ENCODE results near the gene ATP9A. TPM values are rescaled to one million over a fixed set of nuclear protein-coding genes. Genes with fewer than 3 reads are reported as not detected.
"Not testable (repeated sequence)": the region's sequence is repeated elsewhere in the genome, so short reads cannot be mapped to it uniquely, and the experiment has no call there.

The ATP9A gene
- polyA plus RNA-seq, 3 donors: 0.04 TPM; not detected in 2

DNA sequence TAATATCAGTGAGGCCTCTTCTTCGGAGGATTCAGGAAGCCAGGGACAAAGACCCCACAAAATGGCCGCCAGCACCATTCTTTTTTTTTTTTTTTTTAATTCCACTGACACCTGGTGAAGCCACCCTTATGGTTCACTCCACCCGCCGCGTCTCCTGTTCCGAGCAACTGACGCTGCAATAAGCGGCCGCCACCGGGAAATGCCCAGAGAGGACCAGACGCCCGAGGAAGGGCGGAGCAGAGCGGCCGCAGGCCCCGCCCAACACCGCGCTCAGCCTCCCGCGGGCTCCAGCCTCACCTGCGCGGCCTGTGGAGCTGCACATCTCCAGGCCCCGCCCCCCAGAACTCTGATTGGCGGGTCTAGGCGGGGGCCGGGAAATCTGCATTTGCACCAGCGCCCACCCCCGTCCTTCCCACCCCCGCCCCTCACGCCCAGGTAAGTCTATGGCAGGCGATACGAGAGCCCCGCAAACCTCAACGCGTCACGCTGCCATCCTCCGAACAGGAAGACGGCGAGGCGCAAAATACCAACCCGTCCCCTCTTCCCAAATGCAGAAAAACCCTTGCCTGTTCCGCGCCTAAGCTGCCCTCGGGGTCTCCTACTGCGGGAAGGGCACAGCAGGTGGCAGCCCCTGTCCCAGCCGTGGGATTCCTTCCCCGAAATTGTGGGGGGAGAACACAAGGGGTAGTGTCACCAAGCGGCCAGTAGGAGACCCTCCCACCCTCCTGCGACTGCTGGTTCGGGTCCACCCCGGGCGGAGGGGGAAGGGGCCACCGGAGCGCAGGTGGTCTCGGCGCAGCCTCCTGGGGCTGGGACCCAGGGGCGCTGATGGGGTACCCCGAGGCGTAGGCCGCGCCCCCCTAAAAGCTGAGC is 960 bp downstream of the ATP9A start:
- intact Hi-C loops (cut with micrococcal nuclease): no loop called here
- Mint-ChIP-seq H3K4me3 (peak overlapping the region; percentile 73 to 86), H3K27me3 (ENCODE audit: low read depth in 3 of 3) (peaks cover 36 to 46% (median 44%) of the 10 kb centered on the region in 3 donors), H3K4me1 (peaks cover 25% of the 10 kb centered on the region), H3K9me3 (peaks cover 0 to 10% (median 4%) of the 10 kb centered on the region in 7 donors), H3K27ac (no peak overlapping the region), H3K36me3 (peaks cover 3 to 7% of the 10 kb centered on the region in 2 donors)
- peak in 1 of 3 donors; percentile 14 for DNase-seq
- Histone ChIP-seq H3K4me2 (replicated peaks; ENCODE audit: extremely low read depth, low read length, poor library complexity, severe bottlenecking) (peak overlapping the region; percentile 67), H3K9ac (ENCODE audit: insufficient read depth, low read length, poor library complexity, severe bottlenecking) (no peak overlapping the region), H3K4me3 (replicated peaks in 1 of 3; ENCODE audit: low read depth in 2 of 3, low read length in 3 of 3) (peak overlapping the region in 1 of 3 experiments; percentile 52), H3K36me3 (replicated peaks in 1 of 2; ENCODE audit: control insufficient read depth in 1 of 2, insufficient read depth in 2 of 2, low read length in 2 of 2) (no peaks in the 10 kb centered on the region), H3K9me3 (replicated peaks in 1 of 2; ENCODE audit: control insufficient read depth in 1 of 2, insufficient read depth in 1 of 2, low read length in 2 of 2) (peaks cover 0 to 4% of the 10 kb centered on the region in 2 donors), H3K27me3 (ENCODE audit: control insufficient read depth in 2 of 2, insufficient read depth in 2 of 2, low read length in 2 of 2) (peaks cover 17 to 44% of the 10 kb centered on the region in 2 donors), H3K27ac (ENCODE audit: low read depth in 1 of 2, low read length in 2 of 2) (no peak overlapping the region), H4K20me1 (ENCODE audit: insufficient read depth, low read length) (no peaks in the 10 kb centered on the region), H2AFZ (ENCODE audit: insufficient read depth, low read depth, low read length, poor library complexity, severe bottlenecking) (peak overlapping the region; percentile 42), H3K4me1 (ENCODE audit: control insufficient read depth in 1 of 2, insufficient read depth in 2 of 2, low read length in 2 of 2) (peaks cover 11% of the 10 kb centered on the region in 2 donors), H3K79me2 (ENCODE audit: insufficient read depth, low read length) (no peaks in the 10 kb centered on the region)
- under 1% methylated on average over 48 of the region's 61 CpGs for WGBS (ENCODE audit: insufficient coverage)
- TF ChIP-seq, protein P1, sequence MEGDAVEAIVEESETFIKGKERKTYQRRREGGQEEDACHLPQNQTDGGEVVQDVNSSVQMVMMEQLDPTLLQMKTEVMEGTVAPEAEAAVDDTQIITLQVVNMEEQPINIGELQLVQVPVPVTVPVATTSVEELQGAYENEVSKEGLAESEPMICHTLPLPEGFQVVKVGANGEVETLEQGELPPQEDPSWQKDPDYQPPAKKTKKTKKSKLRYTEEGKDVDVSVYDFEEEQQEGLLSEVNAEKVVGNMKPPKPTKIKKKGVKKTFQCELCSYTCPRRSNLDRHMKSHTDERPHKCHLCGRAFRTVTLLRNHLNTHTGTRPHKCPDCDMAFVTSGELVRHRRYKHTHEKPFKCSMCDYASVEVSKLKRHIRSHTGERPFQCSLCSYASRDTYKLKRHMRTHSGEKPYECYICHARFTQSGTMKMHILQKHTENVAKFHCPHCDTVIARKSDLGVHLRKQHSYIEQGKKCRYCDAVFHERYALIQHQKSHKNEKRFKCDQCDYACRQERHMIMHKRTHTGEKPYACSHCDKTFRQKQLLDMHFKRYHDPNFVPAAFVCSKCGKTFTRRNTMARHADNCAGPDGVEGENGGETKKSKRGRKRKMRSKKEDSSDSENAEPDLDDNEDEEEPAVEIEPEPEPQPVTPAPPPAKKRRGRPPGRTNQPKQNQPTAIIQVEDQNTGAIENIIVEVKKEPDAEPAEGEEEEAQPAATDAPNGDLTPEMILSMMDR (IDR thresholded peaks at IDR 0.05): no peak

- H3K4me3 ChIP-seq (replicated peaks in 1 of 3; ENCODE audit: low read depth in 2 of 3, low read length in 3 of 3); H2AFZ ChIP-seq (ENCODE audit: insufficient read depth, low read depth, low read length, poor library complexity, severe bottlenecking); H3K4me2 ChIP-seq (replicated peaks; ENCODE audit: extremely low read depth, low read length, poor library complexity, severe bottlenecking); H3K9me3 ChIP-seq (replicated peaks in 1 of 2; ENCODE audit: control insufficient read depth in 1 of 2, insufficient read depth in 1 of 2, low read length in 2 of 2); H3K36me3 ChIP-seq (replicated peaks in 1 of 2; ENCODE audit: control insufficient read depth in 1 of 2, insufficient read depth in 2 of 2, low read length in 2 of 2); H3K79me2 ChIP-seq (ENCODE audit: insufficient read depth, low read length); DNase-seq; H4K20me1 ChIP-seq (ENCODE audit: insufficient read depth, low read length); H3K27ac ChIP-seq (ENCODE audit: low read depth in 1 of 2, low read length in 2 of 2); H3K36me3 Mint-ChIP-seq; H3K9ac ChIP-seq (ENCODE audit: insufficient read depth, low read length, poor library complexity, severe bottlenecking); intact Hi-C loops (cut with micrococcal nuclease): not testable (repeated sequence)
- Mint-ChIP-seq H3K4me1 (peaks cover 25% of the 10 kb centered on the region), H3K4me3 (peak overlapping the region in 1 of 2 donors; percentile 13), H3K27ac (peak overlapping the region in 1 of 7 donors; percentile 8), H3K27me3 (ENCODE audit: low read depth in 3 of 3) (peaks cover 36 to 44% (median 43%) of the 10 kb centered on the region in 3 donors), H3K9me3 (peaks cover 0 to 17% (median 4%) of the 10 kb centered on the region in 7 donors)
- H3K27me3 ChIP-seq (ENCODE audit: control insufficient read depth in 2 of 2, insufficient read depth in 2 of 2, low read length in 2 of 2): peaks cover 17 to 43% of the 10 kb centered on the region in 2 donors
- peaks cover 11% of the 10 kb centered on the region in 2 donors for H3K4me1 ChIP-seq (ENCODE audit: control insufficient read depth in 1 of 2, insufficient read depth in 2 of 2, low read length in 2 of 2)
- WGBS (ENCODE audit: insufficient coverage): 90% methylated on average over 5 of the region's 10 CpGs
Measured at GRCh38 chr20:51765381-51765780, 2.8 kb downstream of the ATP9A start.
